ENCODE measurements around the gene KRTAP5-5. TPM values are rescaled to one million over a fixed set of nuclear protein-coding genes. Genes with fewer than 3 reads are reported as not detected.

The KRTAP5-5 gene
- total and polyA plus RNA-seq, 2 of the 8 experiments (the other 6 are each of a cell fraction or from before 2014, with no cell fraction given): 0.09 TPM; not detected in 1

DNA sequence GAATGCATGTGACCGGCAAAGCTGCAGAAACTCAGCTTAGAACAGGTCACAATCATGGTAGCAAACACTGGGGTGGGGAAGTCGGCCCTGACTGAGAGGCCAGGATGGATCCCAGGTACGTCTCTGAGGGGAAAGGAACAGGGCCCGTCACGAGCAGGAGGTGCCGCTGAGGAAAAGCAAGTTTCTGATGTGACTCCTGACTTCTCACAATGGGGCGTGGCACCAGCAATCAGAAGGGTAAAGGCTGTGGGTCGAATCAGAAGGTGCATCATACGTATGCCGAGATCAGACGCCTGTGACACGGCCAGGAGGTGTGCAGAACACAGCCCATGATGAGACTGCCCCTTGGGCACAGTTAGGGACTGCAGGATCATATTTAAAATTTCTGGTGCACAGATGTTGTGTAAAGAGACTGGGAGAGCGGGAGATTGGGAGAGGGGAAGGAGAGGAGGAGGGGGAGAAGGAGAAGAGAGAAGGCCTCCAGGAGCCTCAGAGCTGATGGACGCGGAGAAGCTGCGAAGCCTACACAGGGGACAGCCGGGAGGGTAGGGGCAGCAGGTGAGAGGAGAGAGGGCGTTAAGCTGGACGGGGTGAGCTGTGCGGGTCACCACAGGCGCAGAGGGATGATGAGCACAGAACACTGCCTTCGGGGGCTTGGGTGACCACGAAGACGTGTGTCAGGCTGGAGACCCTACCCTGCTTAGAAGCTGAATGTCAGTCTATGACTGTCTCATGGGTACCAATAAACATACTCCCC lies 30.7 kb downstream of the KRTAP5-5 start:
- TF ChIP-seq HDAC6 (IDR thresholded peaks at IDR 0.05; ENCODE audit: low read depth, low read length) (no peak), EGR1 (IDR thresholded peaks at IDR 0.05; ENCODE audit: borderline replicate concordance, low read depth, low read length) (no peak), TCF12 (IDR thresholded peaks at IDR 0.05; ENCODE audit: low read depth, low read length) (no peak), JUN (IDR thresholded peaks at IDR 0.05; ENCODE audit: low read depth, low read length) (no peak), SP1 (IDR thresholded peaks at IDR 0.05; ENCODE audit: low read depth, low read length) (no peak)
- TF ChIP-seq, protein P1, sequence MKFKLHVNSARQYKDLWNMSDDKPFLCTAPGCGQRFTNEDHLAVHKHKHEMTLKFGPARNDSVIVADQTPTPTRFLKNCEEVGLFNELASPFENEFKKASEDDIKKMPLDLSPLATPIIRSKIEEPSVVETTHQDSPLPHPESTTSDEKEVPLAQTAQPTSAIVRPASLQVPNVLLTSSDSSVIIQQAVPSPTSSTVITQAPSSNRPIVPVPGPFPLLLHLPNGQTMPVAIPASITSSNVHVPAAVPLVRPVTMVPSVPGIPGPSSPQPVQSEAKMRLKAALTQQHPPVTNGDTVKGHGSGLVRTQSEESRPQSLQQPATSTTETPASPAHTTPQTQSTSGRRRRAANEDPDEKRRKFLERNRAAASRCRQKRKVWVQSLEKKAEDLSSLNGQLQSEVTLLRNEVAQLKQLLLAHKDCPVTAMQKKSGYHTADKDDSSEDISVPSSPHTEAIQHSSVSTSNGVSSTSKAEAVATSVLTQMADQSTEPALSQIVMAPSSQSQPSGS (IDR thresholded peaks at IDR 0.05; ENCODE audit: low read length): no peak
- TF ChIP-seq, protein P2, sequence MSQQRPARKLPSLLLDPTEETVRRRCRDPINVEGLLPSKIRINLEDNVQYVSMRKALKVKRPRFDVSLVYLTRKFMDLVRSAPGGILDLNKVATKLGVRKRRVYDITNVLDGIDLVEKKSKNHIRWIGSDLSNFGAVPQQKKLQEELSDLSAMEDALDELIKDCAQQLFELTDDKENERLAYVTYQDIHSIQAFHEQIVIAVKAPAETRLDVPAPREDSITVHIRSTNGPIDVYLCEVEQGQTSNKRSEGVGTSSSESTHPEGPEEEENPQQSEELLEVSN (IDR thresholded peaks at IDR 0.05): no peak
- 75% methylated on average over 23 of the region's 24 CpGs; no CpG with 5 or more reads in 1 of the 2 experiments for WGBS, 2 experiments (ENCODE audit: extremely low coverage in 1 of 2, insufficient coverage in 1 of 2, insufficient read length in 1 of 2, insufficient replicate concordance in 2 of 2, low coverage in 1 of 2, low lambda C conversion rate in 2 of 2, missing lambda C conversion rate in 1 of 2)
- ChIA-PET CTCF (ENCODE audit: partially characterized antibody) (interaction anchor here (0.6 to 1.5 kb wide), 6 partner anchors 11 to 506 kb away, joined by 3 to 8 read pairs (median 4); no protein-coding TSS in a partner anchor), POLR2A (ENCODE audit: partially characterized antibody) (no interaction called here)
- Histone ChIP-seq H4K5ac (ENCODE audit: insufficient read length, low read depth, low read length) (no peak overlapping the region), H2BK120ac (replicated peaks; ENCODE audit: low read depth, low read length) (no peak overlapping the region), H4K20me1 (replicated peaks in 1 of 2; ENCODE audit: control insufficient read depth in 1 of 2, insufficient read depth in 2 of 2, low read length in 2 of 2) (no peaks in the 10 kb centered on the region), H3K4me3 (ENCODE audit: extremely low read depth in 1 of 4, insufficient read depth in 2 of 4, low read depth in 3 of 4, low read length in 4 of 4) (no peak overlapping the region), H3K18ac (ENCODE audit: extremely low read depth, low read length) (no peak overlapping the region), H2AFZ (ENCODE audit: low read length) (no peak overlapping the region), H3K14ac (ENCODE audit: insufficient read length) (no peak overlapping the region), H2BK20ac (ENCODE audit: low read length) (no peak overlapping the region), H3K27ac (ENCODE audit: low read depth, low read length) (no peak overlapping the region), H4K8ac (ENCODE audit: extremely low read depth, insufficient read depth, low read length) (no peak overlapping the region), H2AK5ac (ENCODE audit: low read depth, low read length) (no peak overlapping the region), H3K79me2 (ENCODE audit: control insufficient read depth in 1 of 2, insufficient read depth in 2 of 2, low read length in 2 of 2) (no peaks in the 10 kb centered on the region), H4K91ac (replicated peaks; ENCODE audit: insufficient read length, low read length) (no peak overlapping the region), H3K23ac (ENCODE audit: insufficient read length) (no peak overlapping the region), H3K4me2 (ENCODE audit: insufficient read depth in 1 of 2, low read depth in 2 of 2, low read length in 2 of 2) (no peak overlapping the region), H3K23me2 (ENCODE audit: low read depth, low read length) (no peaks in the 10 kb centered on the region), H3K4ac (replicated peaks; ENCODE audit: insufficient read length, low read depth, low read length) (no peak overlapping the region), H3K79me1 (ENCODE audit: low read depth, low read length) (no peaks in the 10 kb centered on the region), H3K9ac (replicated peaks in 1 of 4; ENCODE audit: extremely low read depth in 1 of 4, low read depth in 3 of 4, low read length in 3 of 4) (no peak overlapping the region), H3K4me1 (replicated peaks in 1 of 4; ENCODE audit: control insufficient read depth in 3 of 4, insufficient read depth in 4 of 4, low read length in 3 of 4) (no peaks in the 10 kb centered on the region), H2BK5ac (ENCODE audit: low read depth, low read length) (no peak overlapping the region), H2BK15ac (ENCODE audit: low read length) (no peak overlapping the region), H3K56ac (replicated peaks; ENCODE audit: insufficient read length, low read depth, low read length) (no peak overlapping the region), H3K27me3 (replicated peaks in 1 of 4; ENCODE audit: control insufficient read depth in 3 of 4, extremely low read depth in 1 of 4, insufficient read depth in 3 of 4, low read length in 3 of 4) (0 out of 7 replicates have a peak, but pooled peaks cover 0 to 2% (median 0%) of the 10 kb centered on the region in 4 experiments), H2BK12ac (ENCODE audit: low read depth, low read length) (no peak overlapping the region), H3K9me3 (ENCODE audit: insufficient read depth in 2 of 2, low read depth in 1 of 2, low read length in 1 of 2) (no peaks in the 10 kb centered on the region), H3K36me3 (ENCODE audit: control insufficient read depth in 2 of 4, insufficient read depth in 4 of 4, low read length in 3 of 4) (no peaks in the 10 kb centered on the region)
- DNase-seq (ENCODE audit: low read depth in 1 of 2, low spot score in 2 of 2) (no peak), FAIRE-seq (no peak)
